Measurements from ENCODE around the gene PARD6G. TPM values are rescaled to one million over a fixed set of nuclear protein-coding genes. Genes with fewer than 3 reads are reported as not detected.

The PARD6G gene
- total RNA-seq, 3 donors from 2014 or later = 0.58 to 8.5 (median 2.0) TPM

GRCh38 chr18:80184243-80184772 lies 63.0 kb downstream of the PARD6G start:
- H3K4me1 ChIP-seq (ENCODE audit: low read depth) = no peaks in the 10 kb centered on the region
- intact Hi-C loops (cut with DNase I, micrococcal nuclease) = no loop called here
- ATAC-seq = no peak
- TF ChIP-seq, protein P1, sequence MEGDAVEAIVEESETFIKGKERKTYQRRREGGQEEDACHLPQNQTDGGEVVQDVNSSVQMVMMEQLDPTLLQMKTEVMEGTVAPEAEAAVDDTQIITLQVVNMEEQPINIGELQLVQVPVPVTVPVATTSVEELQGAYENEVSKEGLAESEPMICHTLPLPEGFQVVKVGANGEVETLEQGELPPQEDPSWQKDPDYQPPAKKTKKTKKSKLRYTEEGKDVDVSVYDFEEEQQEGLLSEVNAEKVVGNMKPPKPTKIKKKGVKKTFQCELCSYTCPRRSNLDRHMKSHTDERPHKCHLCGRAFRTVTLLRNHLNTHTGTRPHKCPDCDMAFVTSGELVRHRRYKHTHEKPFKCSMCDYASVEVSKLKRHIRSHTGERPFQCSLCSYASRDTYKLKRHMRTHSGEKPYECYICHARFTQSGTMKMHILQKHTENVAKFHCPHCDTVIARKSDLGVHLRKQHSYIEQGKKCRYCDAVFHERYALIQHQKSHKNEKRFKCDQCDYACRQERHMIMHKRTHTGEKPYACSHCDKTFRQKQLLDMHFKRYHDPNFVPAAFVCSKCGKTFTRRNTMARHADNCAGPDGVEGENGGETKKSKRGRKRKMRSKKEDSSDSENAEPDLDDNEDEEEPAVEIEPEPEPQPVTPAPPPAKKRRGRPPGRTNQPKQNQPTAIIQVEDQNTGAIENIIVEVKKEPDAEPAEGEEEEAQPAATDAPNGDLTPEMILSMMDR (IDR thresholded peaks at IDR 0.05) = no peak
- no peaks in the 10 kb centered on the region for H3K36me3 ChIP-seq (ENCODE audit: low read depth)
- no peak overlapping the region for H3K4me3 ChIP-seq
- no peak for DNase-seq
- H3K9me3 ChIP-seq = no peaks in the 10 kb centered on the region

DNA sequence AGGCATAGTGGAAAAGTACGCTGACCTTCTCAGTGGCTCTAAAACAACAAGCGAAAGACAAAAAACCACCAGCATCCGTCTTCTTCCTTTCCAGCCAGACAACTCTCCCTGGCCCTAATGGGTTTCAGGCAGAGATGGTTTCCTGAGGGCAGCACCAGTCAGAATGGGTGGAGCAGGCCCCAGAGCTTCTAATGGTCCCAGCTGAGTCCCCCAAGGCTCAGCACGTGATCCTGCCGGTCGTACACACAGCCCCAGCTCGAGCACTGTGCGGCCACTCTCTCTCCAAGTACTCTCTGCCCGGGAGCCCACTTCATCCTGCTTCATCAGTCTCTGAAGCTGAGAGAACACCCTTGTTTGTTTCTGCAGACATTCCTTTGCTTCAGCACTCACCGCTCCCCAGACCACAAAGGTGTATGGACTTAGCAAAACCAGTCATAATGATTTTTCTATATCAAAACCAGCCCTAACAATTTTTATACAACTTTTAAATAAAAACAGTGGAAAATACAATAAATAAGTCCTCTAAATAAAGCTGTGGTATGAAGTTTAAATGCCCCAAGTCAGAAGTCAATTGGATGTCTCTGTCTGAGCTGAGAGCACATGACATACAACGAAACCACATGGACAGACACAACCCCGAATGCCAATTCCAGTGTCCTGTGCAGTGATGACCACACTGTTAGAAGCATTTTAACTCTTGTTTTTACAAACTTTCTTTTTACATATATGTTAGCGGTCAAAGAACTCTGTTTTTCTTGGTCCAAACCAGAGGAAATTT lies 63.9 kb downstream of the PARD6G start:
- ATAC-seq = no peak
- intact Hi-C loops (cut with DNase I, micrococcal nuclease) = no loop called here
- no peak for DNase-seq
- Histone ChIP-seq H3K36me3 (ENCODE audit: low read depth) (no peaks in the 10 kb centered on the region), H3K4me1 (ENCODE audit: low read depth) (no peaks in the 10 kb centered on the region), H3K9me3 (no peaks in the 10 kb centered on the region), H3K4me3 (no peak overlapping the region)
- TF ChIP-seq, protein P1 (IDR thresholded peaks at IDR 0.05) = no peak

GRCh38 chr18:80182855-80183254 lies 64.5 kb downstream of the PARD6G start:
- H3K36me3 ChIP-seq (ENCODE audit: low read depth) = no peaks in the 10 kb centered on the region
- H3K9me3 ChIP-seq = no peaks in the 10 kb centered on the region
- DNase-seq = no peak
- no peak for ATAC-seq
- intact Hi-C loops (cut with DNase I, micrococcal nuclease) = no loop called here
- no peaks in the 10 kb centered on the region for H3K4me1 ChIP-seq (ENCODE audit: low read depth)
- TF ChIP-seq, protein P1 (IDR thresholded peaks at IDR 0.05) = no peak
- H3K4me3 ChIP-seq = no peak overlapping the region

- TF ChIP-seq, protein P1 (IDR thresholded peaks at IDR 0.05) = no peak
- Histone ChIP-seq H3K36me3 (ENCODE audit: low read depth) (no peaks in the 10 kb centered on the region), H3K4me1 (ENCODE audit: low read depth) (no peaks in the 10 kb centered on the region), H3K4me3 (no peak overlapping the region), H3K9me3 (no peaks in the 10 kb centered on the region)
- DNase-seq = no peak
- intact Hi-C loops (cut with DNase I, micrococcal nuclease) = no loop called here
- ATAC-seq = no peak
These were observed 65.5 kb downstream of the PARD6G start for GRCh38 chr18:80181642-80182461.

GRCh38 chr18:80180778-80181564 lies 66.3 kb downstream of the PARD6G start:
- ATAC-seq (no peak), DNase-seq (no peak)
- no peaks in the 10 kb centered on the region for H3K9me3 ChIP-seq
- H3K4me3 ChIP-seq = no peak overlapping the region
- TF ChIP-seq, protein P1 (IDR thresholded peaks at IDR 0.05) = no peak
- intact Hi-C loops (cut with DNase I, micrococcal nuclease) = no loop called here
- no peaks in the 10 kb centered on the region for H3K36me3 ChIP-seq (ENCODE audit: low read depth)
- H3K4me1 ChIP-seq (ENCODE audit: low read depth) = no peaks in the 10 kb centered on the region

Data from mucosa of descending colon (tissue), 3 donors.